ENCODE data around the gene NCBP2.

DNA sequence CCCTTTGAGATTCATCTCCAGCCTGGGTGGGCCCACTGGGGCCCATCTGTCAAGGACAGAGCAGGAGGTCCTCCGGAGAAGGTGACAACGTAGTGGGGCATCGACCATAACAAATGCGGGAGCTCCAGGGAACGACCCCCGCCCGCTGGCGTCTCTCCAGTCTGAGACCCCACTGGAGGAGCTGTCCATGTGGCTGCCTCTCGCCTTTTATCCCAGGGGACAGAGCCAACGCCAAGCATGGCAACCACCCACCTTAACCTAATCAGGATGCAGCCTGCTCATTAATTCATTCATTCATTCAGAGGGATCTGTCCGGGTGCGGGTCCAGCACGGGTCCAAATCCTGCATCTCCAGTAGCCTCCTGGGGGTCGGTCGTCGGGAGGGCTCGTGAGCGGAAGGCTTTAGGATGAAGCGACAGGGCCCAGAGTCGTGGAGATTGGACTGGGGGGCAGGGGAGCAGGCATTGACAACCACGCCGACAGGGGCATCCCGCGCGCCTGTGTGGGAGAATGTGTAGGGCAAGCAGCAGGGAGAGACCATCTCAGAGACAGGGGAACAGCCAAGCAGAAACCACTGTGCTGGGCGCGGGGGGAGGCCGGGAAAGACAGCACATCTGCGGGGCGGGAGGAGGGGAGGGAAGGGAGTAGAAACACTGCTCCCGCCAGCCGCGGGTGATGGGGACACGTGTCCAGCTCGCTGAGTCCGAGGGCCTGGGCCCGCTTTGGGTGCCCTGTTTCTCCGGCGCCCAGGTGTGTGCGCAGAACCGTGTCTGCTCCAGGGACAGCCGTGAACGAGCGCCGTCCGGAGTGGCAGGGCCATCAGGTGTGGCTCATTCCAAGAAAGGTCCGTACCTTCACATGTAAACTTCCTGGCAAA is 24.4 kb upstream of the NCBP2 start:
- TF ChIP-seq, protein P1, sequence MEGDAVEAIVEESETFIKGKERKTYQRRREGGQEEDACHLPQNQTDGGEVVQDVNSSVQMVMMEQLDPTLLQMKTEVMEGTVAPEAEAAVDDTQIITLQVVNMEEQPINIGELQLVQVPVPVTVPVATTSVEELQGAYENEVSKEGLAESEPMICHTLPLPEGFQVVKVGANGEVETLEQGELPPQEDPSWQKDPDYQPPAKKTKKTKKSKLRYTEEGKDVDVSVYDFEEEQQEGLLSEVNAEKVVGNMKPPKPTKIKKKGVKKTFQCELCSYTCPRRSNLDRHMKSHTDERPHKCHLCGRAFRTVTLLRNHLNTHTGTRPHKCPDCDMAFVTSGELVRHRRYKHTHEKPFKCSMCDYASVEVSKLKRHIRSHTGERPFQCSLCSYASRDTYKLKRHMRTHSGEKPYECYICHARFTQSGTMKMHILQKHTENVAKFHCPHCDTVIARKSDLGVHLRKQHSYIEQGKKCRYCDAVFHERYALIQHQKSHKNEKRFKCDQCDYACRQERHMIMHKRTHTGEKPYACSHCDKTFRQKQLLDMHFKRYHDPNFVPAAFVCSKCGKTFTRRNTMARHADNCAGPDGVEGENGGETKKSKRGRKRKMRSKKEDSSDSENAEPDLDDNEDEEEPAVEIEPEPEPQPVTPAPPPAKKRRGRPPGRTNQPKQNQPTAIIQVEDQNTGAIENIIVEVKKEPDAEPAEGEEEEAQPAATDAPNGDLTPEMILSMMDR (IDR thresholded peaks at IDR 0.05), result no peak
- TF ChIP-seq POLR2A (IDR thresholded peaks at IDR 0.05), result no peak

Data from right lobe of liver (tissue), 4 donors.